ENCODE results near the gene NVL.
"Not testable (repeated sequence)": the region's sequence is repeated elsewhere in the genome, so short reads cannot be mapped to it uniquely, and the experiment has no call there.

Gene NVL

DNA sequence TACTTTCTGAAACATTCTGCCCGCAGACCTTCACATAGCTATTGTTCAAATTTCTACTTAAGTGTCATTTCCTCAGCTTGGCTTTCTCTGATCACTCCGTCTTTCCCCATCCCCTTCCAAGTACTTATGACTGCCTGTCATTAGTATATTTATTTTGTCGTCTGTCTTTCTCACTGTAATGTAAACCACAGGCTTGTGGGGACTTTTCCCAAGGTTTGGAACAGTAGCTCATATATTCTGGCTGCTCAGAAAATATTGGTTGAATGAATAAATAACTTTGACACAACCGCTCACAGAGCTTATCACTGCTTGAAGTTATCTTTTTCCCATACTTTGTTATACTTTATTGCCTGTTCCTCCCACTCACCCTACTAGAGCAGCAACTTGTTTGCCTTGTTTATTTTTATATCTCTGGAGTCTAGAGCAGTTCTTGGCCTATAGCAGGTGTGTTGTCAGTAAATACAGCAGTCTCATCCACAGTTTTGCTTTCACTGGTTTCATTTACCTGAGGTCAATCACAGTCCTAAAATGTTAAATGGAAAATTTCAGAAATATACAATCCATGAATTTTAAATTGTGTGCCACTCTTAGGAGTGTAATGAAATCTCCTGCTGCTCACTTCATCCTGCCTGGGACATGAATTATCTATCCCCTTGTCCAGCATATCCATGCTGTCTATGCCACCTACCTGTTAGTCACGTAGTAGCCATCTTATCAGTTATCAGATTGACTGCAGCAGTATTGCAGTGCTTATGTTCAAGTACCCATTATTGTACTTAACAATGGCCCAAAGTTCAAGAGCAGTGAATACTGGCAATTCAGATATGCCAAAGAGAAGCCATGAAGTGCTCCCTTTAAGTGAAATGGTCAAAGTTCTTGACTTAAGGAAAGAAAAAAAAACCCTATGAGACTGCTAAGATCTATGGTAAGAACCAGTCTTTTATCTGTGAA is 24.3 kb upstream of the NVL start:
- H3K4me3 ChIP-seq (ENCODE audit: low read depth, low read length), result no peak overlapping the region
- no peak for DNase-seq (ENCODE audit: low read depth)
- TF ChIP-seq, protein P1, sequence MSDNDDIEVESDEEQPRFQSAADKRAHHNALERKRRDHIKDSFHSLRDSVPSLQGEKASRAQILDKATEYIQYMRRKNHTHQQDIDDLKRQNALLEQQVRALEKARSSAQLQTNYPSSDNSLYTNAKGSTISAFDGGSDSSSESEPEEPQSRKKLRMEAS (IDR thresholded peaks at IDR 0.05; ENCODE audit: low read depth, low read length), result no peak
- TF ChIP-seq, protein P2, sequence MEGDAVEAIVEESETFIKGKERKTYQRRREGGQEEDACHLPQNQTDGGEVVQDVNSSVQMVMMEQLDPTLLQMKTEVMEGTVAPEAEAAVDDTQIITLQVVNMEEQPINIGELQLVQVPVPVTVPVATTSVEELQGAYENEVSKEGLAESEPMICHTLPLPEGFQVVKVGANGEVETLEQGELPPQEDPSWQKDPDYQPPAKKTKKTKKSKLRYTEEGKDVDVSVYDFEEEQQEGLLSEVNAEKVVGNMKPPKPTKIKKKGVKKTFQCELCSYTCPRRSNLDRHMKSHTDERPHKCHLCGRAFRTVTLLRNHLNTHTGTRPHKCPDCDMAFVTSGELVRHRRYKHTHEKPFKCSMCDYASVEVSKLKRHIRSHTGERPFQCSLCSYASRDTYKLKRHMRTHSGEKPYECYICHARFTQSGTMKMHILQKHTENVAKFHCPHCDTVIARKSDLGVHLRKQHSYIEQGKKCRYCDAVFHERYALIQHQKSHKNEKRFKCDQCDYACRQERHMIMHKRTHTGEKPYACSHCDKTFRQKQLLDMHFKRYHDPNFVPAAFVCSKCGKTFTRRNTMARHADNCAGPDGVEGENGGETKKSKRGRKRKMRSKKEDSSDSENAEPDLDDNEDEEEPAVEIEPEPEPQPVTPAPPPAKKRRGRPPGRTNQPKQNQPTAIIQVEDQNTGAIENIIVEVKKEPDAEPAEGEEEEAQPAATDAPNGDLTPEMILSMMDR (IDR thresholded peaks at IDR 0.05; ENCODE audit: low read depth, low read length), result no peak
- TF ChIP-seq POLR2A (IDR thresholded peaks at IDR 0.05; ENCODE audit: extremely low read depth, insufficient read length), result no peak
- TF ChIP-seq MYC (IDR thresholded peaks at IDR 0.05; ENCODE audit: low read depth, low read length), result no peak

DNA sequence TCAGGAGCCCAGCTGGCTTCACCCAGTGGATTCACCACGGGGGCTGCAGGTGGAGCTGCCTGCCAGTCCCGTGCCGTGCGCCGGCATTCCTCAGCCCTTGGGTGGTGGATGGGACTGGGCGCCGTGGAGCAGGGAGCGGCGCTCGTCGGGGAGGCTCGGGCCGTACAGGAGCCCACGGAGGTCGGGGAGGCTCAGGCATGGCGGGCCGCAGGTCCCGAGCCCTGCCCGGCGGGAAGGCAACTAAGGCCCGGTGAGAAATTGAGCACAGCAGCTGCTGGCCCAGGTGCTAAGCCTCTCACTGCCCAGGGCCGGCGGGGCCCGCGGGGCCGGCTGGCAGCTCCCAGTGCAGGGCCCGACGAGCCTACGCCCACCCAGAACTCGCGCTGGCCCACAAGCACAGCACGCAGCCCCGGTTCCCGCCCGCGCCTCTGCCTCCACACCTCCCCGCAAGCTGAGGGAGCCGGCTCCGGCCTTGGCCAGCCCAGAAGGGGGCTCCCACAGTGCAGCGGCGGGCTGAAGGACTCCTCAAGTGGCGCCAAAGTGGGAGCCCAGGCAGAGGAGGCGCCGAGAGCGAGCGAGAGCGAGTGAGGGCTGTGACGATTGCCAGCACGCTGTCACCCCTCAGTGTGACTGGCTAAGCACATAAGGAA is 22.6 kb upstream of the NVL start:
- not testable (repeated sequence) for H3K4me3 ChIP-seq (ENCODE audit: low read depth, low read length); DNase-seq (ENCODE audit: low read depth)

DNA sequence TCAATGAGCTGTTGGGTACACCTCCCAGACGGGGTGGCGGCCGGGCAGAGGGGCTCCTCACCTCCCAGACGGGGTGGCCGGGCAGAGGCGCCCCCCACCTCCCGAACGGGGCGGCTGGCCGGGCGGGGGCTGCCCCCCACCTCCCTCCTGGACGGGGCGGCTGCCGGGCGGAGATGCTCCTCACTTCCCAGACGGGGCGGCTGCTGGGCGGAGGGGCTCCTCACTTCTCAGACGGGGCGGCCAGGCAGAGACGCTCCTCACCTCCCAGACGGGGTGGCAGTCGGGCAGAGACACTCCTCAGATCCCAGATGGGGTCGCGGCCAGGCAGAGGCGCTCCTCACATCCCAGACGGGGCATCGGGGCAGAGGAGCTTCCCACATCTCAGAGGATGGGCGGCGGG is 19.7 kb upstream of the NVL start:
- H3K4me3 ChIP-seq (ENCODE audit: low read depth, low read length); DNase-seq (ENCODE audit: low read depth): not testable (repeated sequence)

DNA sequence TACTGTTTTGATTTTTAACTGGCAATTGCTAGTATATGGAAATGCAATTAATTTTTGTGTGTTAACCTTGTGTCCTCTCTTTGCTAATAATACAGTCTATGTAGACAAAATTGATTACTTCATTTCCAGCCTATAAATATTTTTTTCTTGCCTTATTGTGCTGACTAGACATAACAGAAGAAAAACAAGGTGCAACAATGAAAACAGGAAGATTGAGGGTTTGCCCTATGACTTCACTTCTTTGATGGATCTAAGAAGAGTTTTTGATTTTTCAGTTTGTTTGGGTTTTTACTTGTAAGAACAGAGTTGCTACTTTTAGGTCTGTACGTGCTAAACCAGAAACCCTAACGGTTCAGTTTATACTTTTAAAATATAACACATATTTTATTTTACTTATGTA is 18.2 kb upstream of the NVL start:
- TF ChIP-seq MYC (IDR thresholded peaks at IDR 0.05; ENCODE audit: low read depth, low read length), result no peak
- TF ChIP-seq, protein P2 (IDR thresholded peaks at IDR 0.05; ENCODE audit: low read depth, low read length), result no peak
- no peak for TF ChIP-seq POLR2A (IDR thresholded peaks at IDR 0.05; ENCODE audit: extremely low read depth, insufficient read length)
- TF ChIP-seq, protein P1 (IDR thresholded peaks at IDR 0.05; ENCODE audit: low read depth, low read length), result no peak
- H3K4me3 ChIP-seq (ENCODE audit: low read depth, low read length), result no peak overlapping the region
- no peak for DNase-seq (ENCODE audit: low read depth)

DNA sequence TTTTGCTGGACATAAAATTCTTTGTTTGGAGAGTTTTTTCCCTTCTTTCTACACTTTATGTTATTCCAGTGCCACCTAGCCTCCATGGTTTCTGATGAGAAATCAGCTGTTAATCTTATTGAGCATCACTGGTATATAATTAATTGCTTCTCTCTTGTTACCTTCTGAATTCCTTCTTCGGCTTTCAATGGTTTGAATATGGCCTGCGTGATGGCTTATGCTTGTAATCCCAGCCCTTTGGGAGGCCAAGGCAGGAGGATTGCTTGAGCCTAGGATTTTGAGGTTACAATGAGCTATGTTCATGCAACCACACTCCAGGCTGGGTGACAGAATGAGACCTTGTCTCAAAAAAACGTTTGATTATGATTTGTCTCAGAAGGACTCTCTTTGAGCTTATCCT is 13.7 kb upstream of the NVL start:
- TF ChIP-seq, protein P1 (IDR thresholded peaks at IDR 0.05; ENCODE audit: low read depth, low read length), result no peak
- no peak for TF ChIP-seq MYC (IDR thresholded peaks at IDR 0.05; ENCODE audit: low read depth, low read length)
- TF ChIP-seq POLR2A (IDR thresholded peaks at IDR 0.05; ENCODE audit: extremely low read depth, insufficient read length), result no peak
- TF ChIP-seq, protein P2 (IDR thresholded peaks at IDR 0.05; ENCODE audit: low read depth, low read length), result no peak
- no peak overlapping the region for H3K4me3 ChIP-seq (ENCODE audit: low read depth, low read length)
- DNase-seq (ENCODE audit: low read depth), result no peak

DNA sequence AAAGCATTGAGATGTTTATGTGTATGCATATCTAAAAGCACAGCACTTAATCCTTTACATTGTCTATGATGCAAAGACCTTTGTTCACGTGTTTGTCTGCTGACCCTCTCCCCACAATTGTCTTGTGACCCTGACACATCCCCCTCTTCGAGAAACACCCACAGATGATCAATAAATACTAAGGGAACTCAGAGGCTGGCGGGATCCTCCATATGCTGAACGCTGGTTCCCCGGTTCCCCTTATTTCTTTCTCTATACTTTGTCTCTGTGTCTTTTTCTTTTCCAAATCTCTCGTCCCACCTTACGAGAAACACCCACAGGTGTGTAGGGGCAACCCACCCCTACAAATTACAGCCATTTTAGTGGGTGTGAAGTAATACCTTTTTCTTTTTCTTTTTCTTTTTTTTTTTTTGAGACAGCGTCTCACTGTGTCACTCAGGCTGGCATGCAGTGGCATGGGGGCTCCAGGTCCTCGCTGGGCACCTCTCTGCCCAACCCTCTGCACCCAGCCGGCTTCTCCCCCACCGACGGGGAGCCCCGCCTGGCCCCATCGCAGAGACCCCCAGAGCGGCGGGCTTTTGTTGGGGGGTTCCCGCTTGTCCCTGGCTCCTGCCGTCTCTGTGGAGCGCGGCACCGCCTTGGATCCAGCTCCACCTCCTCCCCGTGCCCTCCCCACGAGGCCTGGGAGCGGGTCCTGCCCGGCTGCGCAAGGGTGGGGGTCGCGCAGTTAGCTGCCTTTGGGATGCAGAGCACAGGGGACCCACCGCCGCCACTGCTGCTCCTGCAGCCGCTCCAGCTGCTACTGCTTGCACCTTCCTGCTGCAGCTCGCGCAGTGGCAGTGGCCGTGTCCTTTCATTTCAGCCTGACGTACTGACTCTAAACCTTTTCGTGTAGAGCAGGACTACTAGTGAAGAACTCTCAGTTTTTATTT is 10.7 kb upstream of the NVL start:
- peak overlapping the region; percentile 34 for H3K4me3 ChIP-seq (ENCODE audit: low read depth, low read length)
- peak; percentile 36 for DNase-seq (ENCODE audit: low read depth)

DNA sequence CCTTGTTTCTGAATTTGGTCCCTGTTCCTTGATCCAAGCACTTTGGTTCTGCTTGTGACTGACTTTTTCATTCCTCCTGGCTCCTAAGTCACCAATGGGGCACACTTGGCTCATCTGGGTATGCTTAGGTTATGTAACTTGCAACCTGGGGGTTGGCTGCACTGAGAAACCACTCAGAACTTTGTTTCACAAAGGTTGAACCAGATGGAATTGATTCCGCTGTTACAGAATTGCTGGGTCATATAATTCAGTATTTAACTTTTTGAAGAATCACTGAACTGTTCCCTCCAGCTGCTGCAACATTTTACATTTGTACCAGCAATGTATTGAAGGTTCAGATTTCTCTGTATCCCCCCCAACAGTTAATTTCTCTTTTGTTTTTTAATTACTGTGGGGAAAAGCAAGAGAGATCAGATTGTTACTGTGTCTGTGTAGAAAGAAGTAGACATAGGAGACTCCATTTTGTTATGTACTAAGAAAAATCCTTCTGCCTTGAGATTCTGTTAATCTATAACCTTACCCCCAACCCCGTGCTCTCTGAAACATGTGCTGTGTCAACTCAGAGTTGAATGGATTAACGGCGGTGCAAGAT is 9.6 kb upstream of the NVL start:
- TF ChIP-seq, protein P1 (IDR thresholded peaks at IDR 0.05; ENCODE audit: low read depth, low read length), result no peak
- TF ChIP-seq, protein P2 (IDR thresholded peaks at IDR 0.05; ENCODE audit: low read depth, low read length), result no peak
- TF ChIP-seq MYC (IDR thresholded peaks at IDR 0.05; ENCODE audit: low read depth, low read length) (no peak), POLR2A (IDR thresholded peaks at IDR 0.05; ENCODE audit: extremely low read depth, insufficient read length) (no peak)
- no peak for DNase-seq (ENCODE audit: low read depth)
- H3K4me3 ChIP-seq (ENCODE audit: low read depth, low read length), result no peak overlapping the region

Data from NB4 (cell line).